ENCODE data around the gene GPR180. TPM values are rescaled to one million over a fixed set of nuclear protein-coding genes. Genes with fewer than 3 reads are reported as not detected.

GPR180 gene
- total and polyA plus RNA-seq, 8 donors = 5.8 to 10.4 (median 7.7) TPM

DNA sequence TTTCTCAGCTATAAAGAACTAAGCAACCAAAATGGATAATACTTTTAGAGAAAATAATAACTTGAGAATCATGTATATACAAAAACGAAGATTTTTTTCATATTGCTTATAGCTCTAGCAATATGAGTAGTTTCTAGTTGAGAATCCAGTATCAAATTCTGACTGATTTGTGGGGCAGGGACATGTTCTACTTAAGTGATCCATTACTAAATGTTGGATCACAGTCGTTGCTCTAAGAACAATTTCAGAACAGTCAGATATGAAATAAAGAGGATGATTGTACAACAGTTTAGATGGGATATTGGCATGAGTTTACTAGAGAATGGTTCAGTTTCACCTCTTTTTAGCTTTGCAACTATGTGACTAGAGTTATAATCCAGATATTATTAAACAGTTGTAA lies 70.7 kb downstream of the GPR180 start:
- Histone ChIP-seq H3K27me3 (no peaks in the 10 kb centered on the region), H3K27ac (no peak overlapping the region), H3K36me3 (no peaks in the 10 kb centered on the region), H3K9me3 (no peaks in the 10 kb centered on the region), H3K4me3 (no peak overlapping the region), H3K4me1 (no peaks in the 10 kb centered on the region)
- ATAC-seq = no peak
- TF ChIP-seq, protein P1, sequence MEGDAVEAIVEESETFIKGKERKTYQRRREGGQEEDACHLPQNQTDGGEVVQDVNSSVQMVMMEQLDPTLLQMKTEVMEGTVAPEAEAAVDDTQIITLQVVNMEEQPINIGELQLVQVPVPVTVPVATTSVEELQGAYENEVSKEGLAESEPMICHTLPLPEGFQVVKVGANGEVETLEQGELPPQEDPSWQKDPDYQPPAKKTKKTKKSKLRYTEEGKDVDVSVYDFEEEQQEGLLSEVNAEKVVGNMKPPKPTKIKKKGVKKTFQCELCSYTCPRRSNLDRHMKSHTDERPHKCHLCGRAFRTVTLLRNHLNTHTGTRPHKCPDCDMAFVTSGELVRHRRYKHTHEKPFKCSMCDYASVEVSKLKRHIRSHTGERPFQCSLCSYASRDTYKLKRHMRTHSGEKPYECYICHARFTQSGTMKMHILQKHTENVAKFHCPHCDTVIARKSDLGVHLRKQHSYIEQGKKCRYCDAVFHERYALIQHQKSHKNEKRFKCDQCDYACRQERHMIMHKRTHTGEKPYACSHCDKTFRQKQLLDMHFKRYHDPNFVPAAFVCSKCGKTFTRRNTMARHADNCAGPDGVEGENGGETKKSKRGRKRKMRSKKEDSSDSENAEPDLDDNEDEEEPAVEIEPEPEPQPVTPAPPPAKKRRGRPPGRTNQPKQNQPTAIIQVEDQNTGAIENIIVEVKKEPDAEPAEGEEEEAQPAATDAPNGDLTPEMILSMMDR (IDR thresholded peaks at IDR 0.05) = no peak
- intact Hi-C loops (cut with DNase I) = no loop called here
- DNase-seq = no peak

DNA sequence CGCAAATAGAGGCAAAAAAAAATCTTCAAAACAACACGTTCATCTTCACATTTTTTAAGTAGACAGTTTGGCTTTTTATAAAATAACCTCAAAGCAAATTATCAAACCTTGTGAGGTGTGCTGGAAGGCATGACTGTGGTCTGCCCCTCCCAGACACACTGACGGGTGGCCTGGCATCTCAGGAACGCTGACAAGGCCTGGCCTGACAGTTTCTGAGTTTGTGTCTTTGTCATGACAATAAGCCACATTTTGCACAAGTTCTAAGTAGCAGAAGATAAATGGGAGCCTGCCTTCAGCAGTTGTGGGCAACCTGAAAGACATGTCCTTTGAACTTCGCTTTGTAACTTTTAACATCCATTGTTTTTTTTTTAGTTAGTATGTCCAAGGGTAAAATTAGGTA lies 72.2 kb downstream of the GPR180 start:
- ATAC-seq (peak; percentile 50), DNase-seq (no peak)
- H3K36me3 ChIP-seq = no peaks in the 10 kb centered on the region
- no peaks in the 10 kb centered on the region for H3K9me3 ChIP-seq
- no peaks in the 10 kb centered on the region for H3K4me1 ChIP-seq
- H3K4me3 ChIP-seq = no peak overlapping the region
- TF ChIP-seq, protein P1 (IDR thresholded peaks at IDR 0.05) = no peak
- H3K27me3 ChIP-seq = peaks cover 0 to 7% of the 10 kb centered on the region in 2 donors
- no peak overlapping the region for H3K27ac ChIP-seq
- intact Hi-C loops (cut with DNase I) = no loop called here

DNA sequence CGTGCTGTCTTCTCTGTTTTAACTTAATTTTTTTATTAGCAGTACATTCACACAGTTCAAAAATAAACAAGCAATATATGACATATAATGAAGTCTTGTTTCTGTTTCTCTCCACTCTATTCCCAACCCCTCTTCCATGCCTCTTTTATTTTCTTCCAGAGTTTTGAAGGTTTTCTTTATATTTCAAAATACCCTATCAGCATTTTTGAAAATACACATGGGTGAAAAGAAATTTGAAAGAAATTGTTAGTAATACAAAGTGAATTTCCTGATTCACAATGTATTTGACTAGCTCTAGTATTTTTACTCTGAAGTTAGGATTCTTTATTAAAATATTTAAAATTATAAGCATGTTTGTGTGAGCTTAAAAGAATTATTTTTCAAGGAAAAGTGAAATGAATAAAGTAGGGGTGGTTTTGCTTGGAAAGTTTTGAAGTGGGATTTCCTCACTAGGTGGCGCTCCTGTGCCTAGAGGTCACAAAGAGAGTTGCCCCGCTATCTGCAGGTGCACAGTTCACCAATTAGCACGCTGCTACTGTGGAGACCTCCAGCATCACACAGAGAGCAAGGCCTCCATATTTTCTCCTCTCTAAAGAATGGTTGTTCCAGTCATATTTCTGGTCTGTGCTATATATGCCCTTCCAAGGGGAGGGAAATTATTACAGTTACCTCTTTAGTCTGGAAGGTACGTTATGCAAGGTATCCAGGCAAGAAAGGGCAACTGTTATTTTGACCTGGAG lies 73.1 kb downstream of the GPR180 start:
- Histone ChIP-seq H3K36me3 (no peaks in the 10 kb centered on the region), H3K4me3 (no peak overlapping the region), H3K4me1 (no peaks in the 10 kb centered on the region), H3K27ac (no peak overlapping the region), H3K27me3 (peaks cover 0 to 10% of the 10 kb centered on the region in 2 donors), H3K9me3 (no peaks in the 10 kb centered on the region)
- ATAC-seq (peak; percentile 78), DNase-seq (peak in 1 of 4 donors; percentile 35)
- intact Hi-C loops (cut with DNase I) = no loop called here
- TF ChIP-seq, protein P1 (IDR thresholded peaks at IDR 0.05) = peak; percentile 51 to 63

DNA sequence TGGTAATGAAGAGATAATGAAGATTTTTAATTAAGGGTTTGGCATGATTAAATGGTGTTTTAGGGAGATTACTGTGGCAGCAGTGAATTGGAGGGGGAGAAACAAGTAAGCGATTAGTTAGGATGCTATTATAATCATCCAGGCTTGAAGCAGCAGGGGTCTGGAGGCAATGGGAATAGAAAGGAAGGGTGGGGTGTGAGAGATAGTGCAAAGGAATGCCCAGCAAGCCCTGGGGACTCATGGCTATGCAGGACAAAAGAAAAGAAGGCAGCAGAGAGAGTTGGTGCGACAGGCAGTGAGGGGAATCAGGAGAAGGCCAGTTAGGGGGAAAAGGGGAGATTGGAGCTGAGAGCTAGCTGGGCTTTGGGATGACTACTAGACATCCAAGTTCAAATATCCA lies 76.1 kb downstream of the GPR180 start:
- Histone ChIP-seq H3K27ac (no peak overlapping the region), H3K4me1 (no peaks in the 10 kb centered on the region), H3K27me3 (peaks cover 0 to 10% of the 10 kb centered on the region in 2 donors), H3K36me3 (no peaks in the 10 kb centered on the region), H3K4me3 (no peak overlapping the region), H3K9me3 (no peaks in the 10 kb centered on the region)
- DNase-seq = no peak
- TF ChIP-seq, protein P1 (IDR thresholded peaks at IDR 0.05) = no peak
- intact Hi-C loops (cut with DNase I) = no loop called here
- no peak for ATAC-seq

DNA sequence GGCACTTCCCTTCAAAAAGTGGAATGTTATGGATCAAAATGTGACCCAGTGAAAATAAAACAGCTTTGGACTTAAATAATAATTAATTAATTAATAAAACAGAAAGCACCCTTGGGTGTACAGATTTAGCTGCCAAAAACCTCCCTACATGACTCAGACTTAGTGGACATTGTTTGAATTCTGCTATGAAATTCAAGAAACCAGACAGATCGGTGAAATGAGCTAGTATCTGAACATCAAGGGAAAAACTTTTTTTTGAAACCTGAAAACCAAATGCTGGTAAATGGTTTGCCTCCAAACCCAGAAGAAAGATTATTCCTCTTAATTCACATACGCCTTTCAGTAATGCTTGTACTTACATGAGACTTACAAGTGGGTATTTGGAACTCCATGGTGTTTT lies 77.2 kb downstream of the GPR180 start:
- DNase-seq (no peak), ATAC-seq (no peak)
- TF ChIP-seq, protein P1 (IDR thresholded peaks at IDR 0.05) = no peak
- H3K4me1 ChIP-seq = no peaks in the 10 kb centered on the region
- no peaks in the 10 kb centered on the region for H3K36me3 ChIP-seq
- H3K4me3 ChIP-seq = no peak overlapping the region
- H3K27me3 ChIP-seq = peaks cover 0 to 10% of the 10 kb centered on the region in 2 donors
- H3K27ac ChIP-seq = no peak overlapping the region
- intact Hi-C loops (cut with DNase I) = no loop called here
- H3K9me3 ChIP-seq = no peaks in the 10 kb centered on the region
